Urothelium cell line (cell line): Measurements from ENCODE around the gene HDAC4.

Experiments used
- DNase-seq: peaks from one replicate; pipeline ENCODE4 v3.0.0; 2011; ENCODE audit warnings: low spot score, mixed read lengths
- FAIRE-seq: peaks from 2 replicates; lab custom pipeline; 2011; peaks lifted over from hg19 to GRCh38; lab: Jason Lieb, UNC

The HDAC4 gene

GRCh38 chr2:239195992-239196391 is 204.8 kb downstream of the HDAC4 start:
- no peak for DNase-seq
- FAIRE-seq = no peak

GRCh38 chr2:239195318-239195871 is 205.4 kb downstream of the HDAC4 start:
- DNase-seq = no peak
- no peak for FAIRE-seq

- FAIRE-seq = no peak
Measured at GRCh38 chr2:239194731-239195317, 206.0 kb downstream of the HDAC4 start.

GRCh38 chr2:239193925-239194677 is 206.7 kb downstream of the HDAC4 start:
- DNase-seq (no peak), FAIRE-seq (no peak)

More at GRCh38 chr2:239194731-239195317, 206.0 kb downstream of the HDAC4 start:
- DNase-seq = no peak

- no peak for DNase-seq
- no peak for FAIRE-seq
Measured at GRCh38 chr2:239193401-239193811, 207.4 kb downstream of the HDAC4 start.

GRCh38 chr2:239192975-239193374 is 207.8 kb downstream of the HDAC4 start:
- FAIRE-seq = no peak
- no peak for DNase-seq

- FAIRE-seq = no peak
- no peak for DNase-seq
Measured at GRCh38 chr2:239192456-239192855, 208.4 kb downstream of the HDAC4 start.

GRCh38 chr2:239190921-239191885 is 209.6 kb downstream of the HDAC4 start:
- DNase-seq = no peak
- no peak for FAIRE-seq

- FAIRE-seq = no peak
Measured at GRCh38 chr2:239190361-239190760, 210.5 kb downstream of the HDAC4 start.

GRCh38 chr2:239189711-239190131 is 211.1 kb downstream of the HDAC4 start:
- DNase-seq (no peak), FAIRE-seq (no peak)

More at GRCh38 chr2:239190361-239190760, 210.5 kb downstream of the HDAC4 start:
- no peak for DNase-seq

DNA sequence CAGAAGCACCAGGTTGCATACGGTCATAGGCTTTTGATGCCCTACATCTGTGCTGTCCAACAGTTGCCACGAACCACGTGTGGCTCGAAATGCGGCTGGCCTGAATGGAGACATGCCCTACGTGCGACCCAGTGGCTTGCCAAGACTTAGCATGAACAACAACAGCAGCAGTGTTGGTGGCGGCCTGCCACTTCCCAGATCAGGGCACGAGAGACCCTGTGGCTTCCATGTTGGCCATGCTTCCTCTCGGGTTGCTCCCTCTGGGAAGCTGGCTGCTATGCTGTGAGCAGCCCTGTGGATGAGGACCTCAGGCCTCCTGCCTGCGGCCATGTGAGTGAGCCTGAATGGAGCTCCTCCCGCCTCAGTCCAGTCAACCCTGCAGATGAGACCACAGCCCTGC is 212.3 kb downstream of the HDAC4 start:
- no peak for FAIRE-seq
- DNase-seq = no peak

- DNase-seq (no peak), FAIRE-seq (no peak)
Measured at GRCh38 chr2:239187464-239188253, 213.2 kb downstream of the HDAC4 start.

DNA sequence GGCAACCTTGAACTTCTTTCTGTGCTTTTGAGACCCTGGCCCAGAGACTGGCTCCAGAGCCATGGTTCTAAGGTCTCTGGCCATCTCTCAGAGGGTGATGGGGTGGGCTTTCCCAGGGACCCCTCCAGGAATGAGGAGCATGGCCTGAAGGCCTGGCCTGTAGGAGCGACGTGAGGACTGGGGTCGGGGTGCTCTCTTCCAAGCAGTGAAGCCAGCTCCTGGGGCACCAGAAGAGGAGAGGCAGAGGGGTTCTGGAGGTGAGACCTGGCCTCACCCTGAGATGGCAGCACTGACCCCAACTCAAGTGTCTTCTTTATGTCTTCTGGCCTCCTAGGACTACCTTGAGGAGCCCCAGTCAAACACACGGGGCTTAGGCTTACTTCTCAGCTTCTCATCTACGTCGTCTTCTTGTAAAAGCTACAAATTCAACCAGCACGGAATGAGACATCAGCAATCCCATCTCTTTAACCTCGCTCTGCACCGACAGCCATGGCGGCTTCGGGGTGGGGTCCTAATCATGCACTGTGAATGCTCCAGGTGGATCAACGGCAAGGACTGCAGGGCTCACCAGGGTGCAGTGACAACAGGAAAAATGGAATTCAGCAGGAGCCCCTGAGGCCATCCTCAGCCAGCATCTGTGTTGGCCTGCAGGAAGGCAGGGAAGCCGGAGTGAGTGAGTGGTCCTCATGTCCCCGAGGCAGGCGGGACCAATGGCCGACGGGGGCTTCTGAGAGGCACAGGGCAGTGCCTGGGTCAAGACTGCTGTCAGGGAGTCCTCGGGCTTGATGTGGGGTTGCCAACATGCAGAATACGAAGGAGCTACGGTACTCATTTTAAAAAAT is 214.1 kb downstream of the HDAC4 start:
- FAIRE-seq = no peak
- DNase-seq = no peak

GRCh38 chr2:239184968-239185903 is 215.6 kb downstream of the HDAC4 start:
- DNase-seq (no peak), FAIRE-seq (no peak)

GRCh38 chr2:239184179-239184578 is 216.6 kb downstream of the HDAC4 start:
- DNase-seq (no peak), FAIRE-seq (no peak)

GRCh38 chr2:239182981-239183791 is 217.6 kb downstream of the HDAC4 start:
- FAIRE-seq = no peak

DNA sequence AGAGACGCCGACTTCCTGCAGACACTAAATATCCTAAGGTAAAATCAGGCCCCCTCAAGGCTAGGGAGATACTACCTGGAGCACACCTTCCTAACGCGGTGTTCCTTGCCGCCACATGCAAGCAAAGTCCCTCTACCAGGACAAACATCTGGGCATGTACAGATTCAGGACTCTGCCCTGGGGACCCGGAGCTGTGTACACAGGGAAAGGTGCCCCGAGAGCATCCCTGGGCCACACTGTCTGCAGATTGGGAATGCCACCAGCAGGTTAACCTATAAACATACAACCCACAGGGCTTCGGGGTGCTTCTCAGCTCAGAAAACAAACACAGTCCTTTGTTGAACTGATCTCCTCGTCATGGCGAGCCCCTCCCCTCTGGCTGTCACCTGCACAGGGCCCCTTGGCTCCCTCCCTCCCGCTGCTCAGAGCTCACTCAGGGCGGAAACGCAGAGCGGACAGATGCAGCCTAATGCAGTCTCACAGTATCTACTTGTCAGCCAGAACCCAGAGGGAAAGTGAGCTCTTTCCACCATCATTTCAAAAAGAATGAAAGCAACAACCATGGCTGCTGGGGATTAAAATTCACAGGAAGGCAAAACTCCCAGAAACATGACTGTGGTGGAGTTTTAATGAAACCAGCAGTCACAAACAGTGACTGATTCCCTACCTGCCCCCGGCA is 218.8 kb downstream of the HDAC4 start:
- FAIRE-seq = no peak
- DNase-seq = no peak

More at GRCh38 chr2:239182981-239183791, 217.6 kb downstream of the HDAC4 start:
- DNase-seq = no peak
